Keratinocyte (primary cell): Measurements from ENCODE around the gene TLX2. TPM values are rescaled to one million over a fixed set of nuclear protein-coding genes. Genes with fewer than 3 reads are reported as not detected.
A peak's percentile ranks its signal among the peaks of the same experiment; 100 is the strongest.

Experiments used
- DNase-seq: peaks from one replicate; pipeline ENCODE4 v3.0.0-alpha.2; 2011; ENCODE audit warnings: low read depth, missing footprints, low spot score
- FAIRE-seq: peaks from 2 replicates; lab custom pipeline; 2011; peaks lifted over from hg19 to GRCh38; lab: Jason Lieb, UNC
- H2AFZ ChIP-seq: 2 replicates; pipeline ENCODE4 v1.6.0; 2012; ENCODE audit warnings: low read length, control low read depth, inconsistent platforms; ENCODE audit not compliant: control insufficient read depth
- H3K27ac ChIP-seq: 2 replicates; pipeline ENCODE4 v1.5.1; 2011; ENCODE audit warnings: low read length; ENCODE audit not compliant: control insufficient read depth, insufficient read depth
- H3K27me3 ChIP-seq: 3 replicates; pipeline ENCODE4 v1.6.0; 2011; ENCODE audit warnings: low read length; ENCODE audit not compliant: control insufficient read depth, insufficient read depth; ENCODE audit errors: extremely low read depth
- H3K36me3 ChIP-seq, 2 experiments: 2 replicates in 1 of 2; 3 replicates in 1 of 2; pipeline ENCODE4 v1.5.1; 2011; ENCODE audit warnings: low read length in 2 of 2, mild to moderate bottlenecking in 1 of 2; ENCODE audit not compliant: control insufficient read depth in 2 of 2, insufficient read depth in 2 of 2; ENCODE audit errors: extremely low read depth in 1 of 2
- H3K4me1 ChIP-seq: 3 replicates; pipeline ENCODE4 v1.5.1; 2011; ENCODE audit warnings: low read length; ENCODE audit not compliant: control insufficient read depth, insufficient read depth; ENCODE audit errors: extremely low read depth
- H3K4me2 ChIP-seq: 3 replicates; pipeline ENCODE4 v1.6.0; 2011; ENCODE audit warnings: low read depth, low read length; ENCODE audit not compliant: control insufficient read depth, insufficient read depth; ENCODE audit errors: extremely low read depth
- H3K4me3 ChIP-seq, 3 experiments: fragments of 200-600 bp in 1 of 3; sonication (generic) in 1 of 3; 2 replicates in 2 of 3; 3 replicates in 1 of 3; pipeline ENCODE4 v1.5.1; 2011 to 2016; ENCODE audit warnings: low read length in 3 of 3, mild to moderate bottlenecking in 3 of 3, control low read depth in 2 of 3, inconsistent platforms in 1 of 3, low read depth in 1 of 3, mixed read lengths in 1 of 3, mixed run types in 1 of 3, moderate library complexity in 1 of 3; ENCODE audit not compliant: control insufficient read depth in 2 of 3, insufficient read depth in 2 of 3; ENCODE audit errors: extremely low read depth in 1 of 3
- H3K79me2 ChIP-seq: 2 replicates; pipeline ENCODE4 v1.6.0; 2012; ENCODE audit warnings: low read length; ENCODE audit not compliant: control insufficient read depth, insufficient read depth
- H3K9ac ChIP-seq: 3 replicates; pipeline ENCODE4 v1.6.0; 2011; ENCODE audit warnings: low read length; ENCODE audit not compliant: control insufficient read depth, insufficient read depth; ENCODE audit errors: extremely low read depth
- H3K9me1 ChIP-seq: 3 replicates; pipeline ENCODE4 v1.6.0; 2011; ENCODE audit warnings: low read length; ENCODE audit not compliant: control insufficient read depth, insufficient read depth; ENCODE audit errors: extremely low read depth
- H3K9me3 ChIP-seq: 2 replicates; pipeline ENCODE4 v1.5.1; 2012; ENCODE audit warnings: low read depth, low read length; ENCODE audit not compliant: control insufficient read depth
- H4K20me1 ChIP-seq: 3 replicates; pipeline ENCODE4 v1.6.0; 2011; ENCODE audit warnings: low read length; ENCODE audit not compliant: control insufficient read depth, insufficient read depth; ENCODE audit errors: extremely low read depth
- EZH2 ChIP-seq: IDR thresholded peaks from one replicate; pipeline ENCODE4 v1.6.1; 2012; ENCODE audit warnings: inconsistent platforms, mild to moderate bottlenecking, low read length, moderate library complexity
- dilution Hi-C: fragments of 300-500 bp; cut with MboI; formaldehyde crosslinking; loops from one replicate; pipeline ENCODE4 v1.7.0; 2020; ENCODE audit warnings: low sequenced_read_pairs; ENCODE audit not compliant: extremely low pct_ligation_motif_present
- polyA plus RNA-seq, 5 experiments: library from polyadenylated mRNA; depleted of rRNA in 3 of 5; stranded (reverse) in 3 of 5; stranded (forward) in 1 of 5; unstranded in 1 of 5; fragments of >200 nt; gene quantifications; 1 replicate in 1 of 5; 2 replicates in 3 of 5; 3 replicates in 1 of 5; pipeline versions ENCODE4 v1.2.1 to v1.2.3, GENCODE V29; 2011 to 2012; ENCODE audit warnings: missing spikeins in 2 of 5, low read depth in 1 of 5, low replicate concordance in 1 of 5
- TF ChIP-seq, protein P1 (sequence below), 3 experiments: IDR thresholded peaks in 1 of 3; conservative IDR thresholded peaks in 1 of 3; optimal IDR thresholded peaks in 1 of 3; 2 replicates in 2 of 3; 3 replicates in 1 of 3; pipeline versions ENCODE3 to v1.5.1; 2011; ENCODE audit warnings: low read length in 3 of 3, mild to moderate bottlenecking in 3 of 3, moderate library complexity in 2 of 3, control low read depth in 1 of 3, inconsistent platforms in 1 of 3; ENCODE audit not compliant: insufficient read depth in 2 of 3; ENCODE audit errors: extremely low read depth in 1 of 3

TLX2 gene
- polyA plus RNA-seq, 1 donor (not counting 4 experiments of a cell fraction or from before 2014, with no cell fraction given): not detected

DNA sequence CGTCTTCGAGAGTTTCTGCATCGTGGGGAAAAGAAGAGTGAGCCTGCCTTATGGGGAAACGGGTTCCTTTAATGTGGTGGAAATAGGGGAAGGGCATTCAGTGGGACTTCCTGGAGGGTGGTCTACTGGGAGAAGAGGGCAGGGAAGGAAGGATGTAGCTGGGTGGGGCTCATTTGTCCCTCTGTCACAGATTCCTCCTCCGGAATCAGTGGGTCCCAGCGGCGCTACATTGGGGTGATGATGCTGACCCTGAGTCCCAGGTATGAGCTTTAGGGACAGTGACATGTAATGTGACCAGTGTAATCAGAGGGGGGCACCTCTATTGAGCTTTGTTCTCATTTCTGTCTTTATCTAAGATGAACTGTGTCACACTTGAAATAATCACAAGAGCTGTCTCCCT lies 17.4 kb downstream of the TLX2 start:
- H3K9me3 ChIP-seq: no peaks in the 10 kb centered on the region
- DNase-seq: no peak
- TF ChIP-seq, protein P1, sequence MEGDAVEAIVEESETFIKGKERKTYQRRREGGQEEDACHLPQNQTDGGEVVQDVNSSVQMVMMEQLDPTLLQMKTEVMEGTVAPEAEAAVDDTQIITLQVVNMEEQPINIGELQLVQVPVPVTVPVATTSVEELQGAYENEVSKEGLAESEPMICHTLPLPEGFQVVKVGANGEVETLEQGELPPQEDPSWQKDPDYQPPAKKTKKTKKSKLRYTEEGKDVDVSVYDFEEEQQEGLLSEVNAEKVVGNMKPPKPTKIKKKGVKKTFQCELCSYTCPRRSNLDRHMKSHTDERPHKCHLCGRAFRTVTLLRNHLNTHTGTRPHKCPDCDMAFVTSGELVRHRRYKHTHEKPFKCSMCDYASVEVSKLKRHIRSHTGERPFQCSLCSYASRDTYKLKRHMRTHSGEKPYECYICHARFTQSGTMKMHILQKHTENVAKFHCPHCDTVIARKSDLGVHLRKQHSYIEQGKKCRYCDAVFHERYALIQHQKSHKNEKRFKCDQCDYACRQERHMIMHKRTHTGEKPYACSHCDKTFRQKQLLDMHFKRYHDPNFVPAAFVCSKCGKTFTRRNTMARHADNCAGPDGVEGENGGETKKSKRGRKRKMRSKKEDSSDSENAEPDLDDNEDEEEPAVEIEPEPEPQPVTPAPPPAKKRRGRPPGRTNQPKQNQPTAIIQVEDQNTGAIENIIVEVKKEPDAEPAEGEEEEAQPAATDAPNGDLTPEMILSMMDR (optimal IDR thresholded peaks at IDR 0.05 in 1 of 3, IDR thresholded peaks at IDR 0.05 in 1 of 3, conservative IDR thresholded peaks at IDR 0.05 in 1 of 3; ENCODE audit: extremely low read depth in 1 of 3, insufficient read depth in 2 of 3, low read length in 3 of 3): no peak
- no peak for TF ChIP-seq EZH2
- dilution Hi-C loops: no loop called here
- peaks cover 36% of the 10 kb centered on the region for H3K79me2 ChIP-seq
- H3K36me3 ChIP-seq: peaks cover 22 to 23% of the 10 kb centered on the region in 2 experiments
- H3K4me3 ChIP-seq: no peak overlapping the region
- no peak overlapping the region for H3K9ac ChIP-seq
- H3K27ac ChIP-seq: no peak overlapping the region
- peaks cover 21% of the 10 kb centered on the region for H3K4me1 ChIP-seq
- no peak overlapping the region for H2AFZ ChIP-seq
- FAIRE-seq: no peak
- no peaks in the 10 kb centered on the region for H3K9me1 ChIP-seq
- H4K20me1 ChIP-seq: no peaks in the 10 kb centered on the region
- no peak overlapping the region for H3K4me2 ChIP-seq
- no peaks in the 10 kb centered on the region for H3K27me3 ChIP-seq

DNA sequence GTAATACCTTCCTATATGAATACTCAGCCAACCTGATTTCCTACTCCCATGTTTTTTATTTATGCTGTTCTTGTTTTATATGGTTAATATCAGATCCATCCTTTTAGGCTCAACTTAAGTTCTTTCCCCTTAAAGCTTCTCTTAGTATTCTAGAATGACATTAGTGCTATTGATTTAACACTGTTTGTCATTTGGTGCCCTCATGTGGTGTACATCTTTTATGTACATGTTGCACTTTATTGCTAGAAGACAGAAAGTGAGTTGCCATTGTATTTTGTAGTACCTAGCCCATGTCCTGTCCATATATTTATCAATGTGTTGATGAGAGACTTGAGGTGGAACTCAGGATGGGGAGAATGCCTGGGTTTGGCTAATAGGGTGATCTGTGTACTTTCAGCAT lies 18.0 kb downstream of the TLX2 start:
- Histone ChIP-seq H3K79me2 (peaks cover 31% of the 10 kb centered on the region), H3K9me3 (no peaks in the 10 kb centered on the region), H3K4me1 (peaks cover 25% of the 10 kb centered on the region), H4K20me1 (no peaks in the 10 kb centered on the region), H3K27ac (no peak overlapping the region), H3K9me1 (no peaks in the 10 kb centered on the region), H3K4me3 (no peak overlapping the region), H3K9ac (no peak overlapping the region), H3K36me3 (peaks cover 17 to 18% of the 10 kb centered on the region in 2 experiments), H2AFZ (no peak overlapping the region), H3K27me3 (no peaks in the 10 kb centered on the region), H3K4me2 (no peak overlapping the region)
- dilution Hi-C loops: no loop called here
- TF ChIP-seq, protein P1 (optimal IDR thresholded peaks at IDR 0.05 in 1 of 3, IDR thresholded peaks at IDR 0.05 in 1 of 3, conservative IDR thresholded peaks at IDR 0.05 in 1 of 3; ENCODE audit: extremely low read depth in 1 of 3, insufficient read depth in 2 of 3, low read length in 3 of 3): peak in 2 of 3 experiments; percentile 22 to 46
- no peak for TF ChIP-seq EZH2
- no peak for FAIRE-seq
- no peak for DNase-seq
